Endothelial cell of umbilical vein (primary cell): ENCODE results near the gene MRO.

ENCODE experiments used
- EZH2 ChIP-seq: IDR thresholded peaks from 2 replicates; pipeline ENCODE4 v1.6.1; 2012; ENCODE audit warnings: borderline replicate concordance, low read depth, mild to moderate bottlenecking, moderate library complexity, low read length, inconsistent platforms; ENCODE audit not compliant: severe bottlenecking
- GATA2 ChIP-seq: IDR thresholded peaks from 2 replicates; pipeline ENCODE4 v1.7.0; 2011; ENCODE audit warnings: low read depth, mild to moderate bottlenecking, moderate library complexity, mixed read lengths, low read length; ENCODE audit not compliant: insufficient read length, insufficient read depth
- JUN ChIP-seq: IDR thresholded peaks from 2 replicates; pipeline ENCODE4 v1.6.1; 2011; ENCODE audit warnings: borderline replicate concordance, low read depth; ENCODE audit not compliant: insufficient read length, insufficient read depth
- MYC ChIP-seq: IDR thresholded peaks from one replicate; pipeline ENCODE4 v1.6.1; 2011; ENCODE audit warnings: mild to moderate bottlenecking, low read depth, low read length
- POLR2A ChIP-seq: IDR thresholded peaks from 2 replicates; pipeline ENCODE4 v1.6.1; 2012; ENCODE audit warnings: low read depth, mild to moderate bottlenecking, control low read depth, low read length
- POLR2AphosphoS5 ChIP-seq: IDR thresholded peaks from 2 replicates; pipeline ENCODE4 v1.6.1; 2012; ENCODE audit warnings: low read depth, mild to moderate bottlenecking, control low read depth, low read length, moderate library complexity; ENCODE audit not compliant: insufficient read depth
- TF ChIP-seq, protein P1 (sequence below), 2 donors: IDR thresholded peaks; 1 replicate in 1 of 2; 2 replicates in 1 of 2; pipeline ENCODE4 v1.5.1; 2011; ENCODE audit warnings: low read length in 2 of 2, mild to moderate bottlenecking in 2 of 2, moderate library complexity in 2 of 2, control low read depth in 1 of 2, inconsistent platforms in 1 of 2, low read depth in 1 of 2; ENCODE audit not compliant: insufficient read depth in 1 of 2; ENCODE audit errors: extremely low read depth in 1 of 2
- TF ChIP-seq, protein P2 (sequence below): IDR thresholded peaks from 2 replicates; pipeline ENCODE4 v1.6.1; 2011; ENCODE audit not compliant: insufficient read depth, insufficient read length

DNA sequence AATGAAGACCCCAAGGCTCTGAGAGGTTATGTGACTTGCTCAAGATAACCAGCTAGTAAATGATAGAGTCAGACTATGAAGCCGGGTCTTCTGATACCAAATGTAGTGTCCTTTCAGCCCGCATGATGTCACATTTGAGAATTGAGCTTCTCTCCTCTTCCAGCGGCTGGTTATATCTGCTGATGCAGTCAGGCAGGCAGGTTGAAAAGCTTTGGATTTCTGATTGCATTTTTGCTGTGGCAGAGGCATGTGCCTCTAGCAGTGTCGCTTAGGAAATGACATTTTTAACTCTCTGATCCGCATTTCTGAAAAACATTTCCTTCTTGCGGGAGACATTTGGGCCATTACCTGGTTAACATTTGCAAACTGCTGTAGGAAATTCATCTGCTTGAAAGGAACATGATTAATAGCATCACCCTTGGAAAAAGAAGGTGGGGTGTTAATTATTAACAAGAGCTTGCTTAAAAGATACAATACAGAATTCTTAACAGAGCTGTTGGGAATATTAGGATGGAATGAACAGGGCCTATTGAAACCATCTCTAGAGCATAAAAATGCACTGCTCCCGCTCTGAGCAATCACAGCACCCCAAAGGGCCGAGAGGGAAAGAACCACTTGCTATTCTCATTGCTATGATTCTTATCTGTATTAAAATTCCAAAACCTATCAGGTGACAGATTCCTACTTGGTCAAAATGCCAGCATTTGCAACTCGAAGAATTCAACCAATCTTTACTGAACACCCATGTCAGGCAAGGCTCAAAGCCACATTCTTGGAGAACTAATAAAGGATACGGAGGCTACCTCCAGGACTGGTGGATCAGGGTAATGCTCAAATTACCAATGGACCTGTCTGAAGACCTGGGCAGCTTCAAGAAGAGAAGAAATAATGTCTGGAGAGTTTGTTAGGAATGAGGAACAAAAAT lies 25.9 kb downstream of the MRO start:
- no peak for TF ChIP-seq GATA2
- TF ChIP-seq, protein P1, sequence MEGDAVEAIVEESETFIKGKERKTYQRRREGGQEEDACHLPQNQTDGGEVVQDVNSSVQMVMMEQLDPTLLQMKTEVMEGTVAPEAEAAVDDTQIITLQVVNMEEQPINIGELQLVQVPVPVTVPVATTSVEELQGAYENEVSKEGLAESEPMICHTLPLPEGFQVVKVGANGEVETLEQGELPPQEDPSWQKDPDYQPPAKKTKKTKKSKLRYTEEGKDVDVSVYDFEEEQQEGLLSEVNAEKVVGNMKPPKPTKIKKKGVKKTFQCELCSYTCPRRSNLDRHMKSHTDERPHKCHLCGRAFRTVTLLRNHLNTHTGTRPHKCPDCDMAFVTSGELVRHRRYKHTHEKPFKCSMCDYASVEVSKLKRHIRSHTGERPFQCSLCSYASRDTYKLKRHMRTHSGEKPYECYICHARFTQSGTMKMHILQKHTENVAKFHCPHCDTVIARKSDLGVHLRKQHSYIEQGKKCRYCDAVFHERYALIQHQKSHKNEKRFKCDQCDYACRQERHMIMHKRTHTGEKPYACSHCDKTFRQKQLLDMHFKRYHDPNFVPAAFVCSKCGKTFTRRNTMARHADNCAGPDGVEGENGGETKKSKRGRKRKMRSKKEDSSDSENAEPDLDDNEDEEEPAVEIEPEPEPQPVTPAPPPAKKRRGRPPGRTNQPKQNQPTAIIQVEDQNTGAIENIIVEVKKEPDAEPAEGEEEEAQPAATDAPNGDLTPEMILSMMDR (IDR thresholded peaks at IDR 0.05; ENCODE audit: extremely low read depth in 1 of 2, insufficient read depth in 1 of 2, low read depth in 1 of 2, low read length in 2 of 2): no peak
- TF ChIP-seq EZH2: no peak
- no peak for TF ChIP-seq JUN
- no peak for TF ChIP-seq POLR2A
- TF ChIP-seq, protein P2, sequence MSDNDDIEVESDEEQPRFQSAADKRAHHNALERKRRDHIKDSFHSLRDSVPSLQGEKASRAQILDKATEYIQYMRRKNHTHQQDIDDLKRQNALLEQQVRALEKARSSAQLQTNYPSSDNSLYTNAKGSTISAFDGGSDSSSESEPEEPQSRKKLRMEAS: no peak
- TF ChIP-seq POLR2AphosphoS5: no peak
- TF ChIP-seq MYC: no peak
